Measurements from ENCODE around the gene FOXI2.

DNA sequence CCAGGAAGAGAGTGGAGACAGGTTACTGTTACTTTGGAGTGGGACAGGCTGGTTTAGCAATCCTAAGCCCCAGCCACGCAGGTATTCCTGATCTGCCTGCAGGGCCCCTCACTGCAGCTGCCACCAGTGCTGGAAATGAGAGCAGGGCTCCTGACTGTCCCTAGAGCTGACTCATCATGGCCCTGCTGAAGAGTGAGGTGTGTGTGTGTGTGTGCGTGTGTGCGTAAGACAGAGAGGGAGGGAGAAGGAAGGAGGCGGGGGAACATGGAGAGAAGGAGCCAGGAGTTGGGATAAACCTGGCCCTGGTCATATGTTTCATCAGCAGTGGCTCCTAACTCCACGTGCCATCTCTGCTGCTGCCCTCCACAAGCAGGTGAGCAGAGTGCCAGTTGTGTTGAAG lies 3.6 kb downstream of the FOXI2 start:
- no peak for TF ChIP-seq CTCF (conservative IDR thresholded peaks at IDR 0.05)
- no peak for TF ChIP-seq ZFX (IDR thresholded peaks at IDR 0.05)
